ENCODE measurements around the gene RUNDC1. TPM values are rescaled to one million over a fixed set of nuclear protein-coding genes. Genes with fewer than 3 reads are reported as not detected.

RUNDC1 gene
- total RNA-seq, 1 donor from 2014 or later: 12.5 TPM

DNA sequence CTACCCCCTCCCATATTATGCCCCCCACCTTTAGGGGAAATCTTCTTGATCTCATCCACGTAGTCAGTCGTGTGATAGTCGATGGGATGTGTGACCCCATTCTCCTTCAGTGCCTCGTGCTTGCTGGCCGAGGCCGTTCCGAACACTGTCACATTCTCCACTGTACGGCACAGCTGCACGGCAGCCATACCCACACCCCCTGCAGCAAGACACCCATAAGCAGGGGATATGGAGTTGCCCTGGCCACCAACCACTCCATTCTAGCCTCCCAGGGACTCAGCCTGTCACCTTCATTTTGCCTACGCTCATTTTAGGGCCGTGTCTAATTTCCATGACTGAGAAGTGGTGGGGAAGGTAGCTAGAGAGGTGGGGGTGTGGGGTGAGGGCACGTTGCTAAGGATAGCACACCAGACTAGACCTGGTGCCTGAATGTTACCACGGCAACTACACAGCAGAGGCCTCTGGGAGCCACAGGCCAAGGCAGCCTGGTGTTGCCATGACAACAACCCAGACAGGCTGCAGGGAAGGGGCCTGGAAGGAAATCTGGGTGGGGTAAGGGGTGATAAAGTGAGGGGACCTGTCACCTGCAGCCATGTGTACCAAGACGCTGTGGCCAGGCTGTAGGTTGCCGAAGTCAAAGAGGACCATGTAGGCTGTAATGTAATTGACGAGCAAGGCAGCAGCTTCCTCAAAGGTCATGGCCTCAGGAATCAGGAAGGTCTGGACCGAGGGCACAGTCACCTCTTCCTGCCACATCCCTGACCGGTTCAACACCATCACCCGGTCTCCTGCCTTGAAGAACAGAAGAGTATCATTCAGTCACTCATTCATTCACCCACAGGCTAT is 37.9 kb downstream of the RUNDC1 start:
- peaks cover 30% of the 10 kb centered on the region for H3K4me1 Mint-ChIP-seq (ENCODE audit: unreplicated experiment)
- H3K9me3 Mint-ChIP-seq (ENCODE audit: unreplicated experiment): no peaks in the 10 kb centered on the region
- no peaks in the 10 kb centered on the region for H3K27me3 Mint-ChIP-seq (ENCODE audit: unreplicated experiment)
- TF ChIP-seq, protein P1, sequence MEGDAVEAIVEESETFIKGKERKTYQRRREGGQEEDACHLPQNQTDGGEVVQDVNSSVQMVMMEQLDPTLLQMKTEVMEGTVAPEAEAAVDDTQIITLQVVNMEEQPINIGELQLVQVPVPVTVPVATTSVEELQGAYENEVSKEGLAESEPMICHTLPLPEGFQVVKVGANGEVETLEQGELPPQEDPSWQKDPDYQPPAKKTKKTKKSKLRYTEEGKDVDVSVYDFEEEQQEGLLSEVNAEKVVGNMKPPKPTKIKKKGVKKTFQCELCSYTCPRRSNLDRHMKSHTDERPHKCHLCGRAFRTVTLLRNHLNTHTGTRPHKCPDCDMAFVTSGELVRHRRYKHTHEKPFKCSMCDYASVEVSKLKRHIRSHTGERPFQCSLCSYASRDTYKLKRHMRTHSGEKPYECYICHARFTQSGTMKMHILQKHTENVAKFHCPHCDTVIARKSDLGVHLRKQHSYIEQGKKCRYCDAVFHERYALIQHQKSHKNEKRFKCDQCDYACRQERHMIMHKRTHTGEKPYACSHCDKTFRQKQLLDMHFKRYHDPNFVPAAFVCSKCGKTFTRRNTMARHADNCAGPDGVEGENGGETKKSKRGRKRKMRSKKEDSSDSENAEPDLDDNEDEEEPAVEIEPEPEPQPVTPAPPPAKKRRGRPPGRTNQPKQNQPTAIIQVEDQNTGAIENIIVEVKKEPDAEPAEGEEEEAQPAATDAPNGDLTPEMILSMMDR (IDR thresholded peaks at IDR 0.05): no peak
- no peak for DNase-seq (ENCODE audit: extremely low spot score, unreplicated experiment)
- peaks cover 24% of the 10 kb centered on the region for H3K36me3 Mint-ChIP-seq (ENCODE audit: unreplicated experiment)
- peak overlapping the region; percentile 56 for H3K27ac Mint-ChIP-seq (ENCODE audit: unreplicated experiment)
- no peak overlapping the region for H3K4me3 Mint-ChIP-seq (ENCODE audit: unreplicated experiment)

DNA sequence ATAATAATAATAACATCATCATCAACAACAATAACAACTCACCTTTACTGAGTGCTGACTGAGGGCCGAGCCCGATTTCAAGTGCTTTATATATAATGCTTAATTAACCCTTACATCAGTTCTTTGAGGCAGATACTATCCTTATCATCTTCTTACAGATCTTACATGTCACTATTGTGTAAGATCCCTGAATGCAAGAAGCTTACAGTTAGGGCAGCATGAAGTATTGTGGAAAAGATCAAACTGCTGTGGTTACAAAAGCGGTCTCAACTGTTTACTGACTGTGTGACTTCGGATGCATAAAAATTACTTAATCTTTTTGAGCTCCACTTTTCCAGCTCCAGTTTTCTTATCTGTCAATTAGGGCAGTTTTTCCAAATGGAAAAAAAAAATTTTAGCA is 38.6 kb downstream of the RUNDC1 start:
- DNase-seq (ENCODE audit: extremely low spot score, unreplicated experiment): no peak
- H3K36me3 Mint-ChIP-seq (ENCODE audit: unreplicated experiment): peaks cover 24% of the 10 kb centered on the region
- peak overlapping the region; percentile 56 for H3K27ac Mint-ChIP-seq (ENCODE audit: unreplicated experiment)
- no peaks in the 10 kb centered on the region for H3K9me3 Mint-ChIP-seq (ENCODE audit: unreplicated experiment)
- TF ChIP-seq, protein P1 (IDR thresholded peaks at IDR 0.05): no peak
- H3K4me1 Mint-ChIP-seq (ENCODE audit: unreplicated experiment): peaks cover 30% of the 10 kb centered on the region
- H3K27me3 Mint-ChIP-seq (ENCODE audit: unreplicated experiment): no peaks in the 10 kb centered on the region
- no peak overlapping the region for H3K4me3 Mint-ChIP-seq (ENCODE audit: unreplicated experiment)

DNA sequence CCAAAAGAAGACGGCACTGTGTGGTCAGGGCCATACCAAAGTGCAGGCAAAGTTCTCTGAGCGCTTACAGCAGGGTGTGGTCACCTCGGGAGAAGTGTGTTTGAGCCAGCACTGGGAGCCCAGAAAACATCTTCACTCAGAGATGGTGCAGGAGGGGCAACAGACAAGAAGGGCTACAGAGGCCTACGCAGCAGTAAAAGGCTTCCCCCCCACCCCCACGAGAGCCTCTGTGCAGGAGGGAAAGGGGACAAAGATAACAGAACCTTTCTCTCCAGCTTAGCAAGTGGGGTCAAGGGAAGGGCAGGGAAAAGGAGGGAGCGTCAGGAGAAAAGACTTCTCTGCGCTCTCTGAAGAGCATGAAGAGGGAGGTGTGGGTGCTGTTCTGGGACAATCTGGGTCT is 39.1 kb downstream of the RUNDC1 start:
- H3K4me3 Mint-ChIP-seq (ENCODE audit: unreplicated experiment): peak overlapping the region; percentile 94
- peaks cover 34% of the 10 kb centered on the region for H3K4me1 Mint-ChIP-seq (ENCODE audit: unreplicated experiment)
- no peaks in the 10 kb centered on the region for H3K9me3 Mint-ChIP-seq (ENCODE audit: unreplicated experiment)
- TF ChIP-seq, protein P1 (IDR thresholded peaks at IDR 0.05): no peak
- H3K27me3 Mint-ChIP-seq (ENCODE audit: unreplicated experiment): no peaks in the 10 kb centered on the region
- peak overlapping the region; percentile 83 for H3K27ac Mint-ChIP-seq (ENCODE audit: unreplicated experiment)
- H3K36me3 Mint-ChIP-seq (ENCODE audit: unreplicated experiment): peaks cover 23% of the 10 kb centered on the region
- no peak for DNase-seq (ENCODE audit: extremely low spot score, unreplicated experiment)

DNA sequence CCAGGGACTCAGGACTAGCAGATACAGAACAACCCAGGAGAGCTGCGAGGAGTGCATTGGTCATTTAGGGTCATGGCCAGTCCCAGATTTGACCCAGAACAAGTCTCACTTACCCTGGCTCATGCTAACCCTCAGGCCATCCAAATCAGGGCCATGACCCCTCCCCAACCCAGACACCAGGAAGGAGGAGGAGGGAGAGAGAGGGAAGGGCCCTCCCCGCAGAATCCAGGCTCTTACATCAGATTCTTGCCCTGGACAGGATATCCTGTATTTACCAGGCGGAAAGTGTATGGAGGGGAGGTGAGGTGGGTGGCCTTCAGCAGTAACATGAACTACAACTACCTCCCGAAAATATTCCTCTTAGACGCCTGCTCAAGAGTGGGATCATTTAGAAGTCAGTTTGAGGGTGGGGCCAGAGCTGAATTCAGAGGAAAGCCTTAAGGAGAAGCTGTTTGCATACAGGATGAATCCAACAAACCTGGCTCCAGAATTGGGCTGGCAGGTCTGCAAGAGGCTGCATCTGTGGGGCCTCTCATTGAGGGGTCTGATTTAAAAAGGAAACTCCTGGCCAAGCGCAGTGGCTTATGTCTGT is 39.8 kb downstream of the RUNDC1 start:
- Mint-ChIP-seq H3K9me3 (ENCODE audit: unreplicated experiment) (no peaks in the 10 kb centered on the region), H3K4me1 (ENCODE audit: unreplicated experiment) (peaks cover 35% of the 10 kb centered on the region), H3K27ac (ENCODE audit: unreplicated experiment) (peak overlapping the region; percentile 83), H3K36me3 (ENCODE audit: unreplicated experiment) (peaks cover 19% of the 10 kb centered on the region), H3K27me3 (ENCODE audit: unreplicated experiment) (no peaks in the 10 kb centered on the region), H3K4me3 (ENCODE audit: unreplicated experiment) (peak overlapping the region; percentile 94)
- TF ChIP-seq, protein P1 (IDR thresholded peaks at IDR 0.05): no peak
- no peak for DNase-seq (ENCODE audit: extremely low spot score, unreplicated experiment)

Data from osteocyte (in vitro differentiated cells).